Activated gamma-delta T cell treated with Interleukin-2 at 50 U/mL for 16 hours (primary cell): ENCODE data around the gene PIK3R1.

Source experiments
- DNase-seq: peaks from one replicate; pipeline ENCODE4 v3.0.0-alpha.2; 2020

PIK3R1 gene

DNA sequence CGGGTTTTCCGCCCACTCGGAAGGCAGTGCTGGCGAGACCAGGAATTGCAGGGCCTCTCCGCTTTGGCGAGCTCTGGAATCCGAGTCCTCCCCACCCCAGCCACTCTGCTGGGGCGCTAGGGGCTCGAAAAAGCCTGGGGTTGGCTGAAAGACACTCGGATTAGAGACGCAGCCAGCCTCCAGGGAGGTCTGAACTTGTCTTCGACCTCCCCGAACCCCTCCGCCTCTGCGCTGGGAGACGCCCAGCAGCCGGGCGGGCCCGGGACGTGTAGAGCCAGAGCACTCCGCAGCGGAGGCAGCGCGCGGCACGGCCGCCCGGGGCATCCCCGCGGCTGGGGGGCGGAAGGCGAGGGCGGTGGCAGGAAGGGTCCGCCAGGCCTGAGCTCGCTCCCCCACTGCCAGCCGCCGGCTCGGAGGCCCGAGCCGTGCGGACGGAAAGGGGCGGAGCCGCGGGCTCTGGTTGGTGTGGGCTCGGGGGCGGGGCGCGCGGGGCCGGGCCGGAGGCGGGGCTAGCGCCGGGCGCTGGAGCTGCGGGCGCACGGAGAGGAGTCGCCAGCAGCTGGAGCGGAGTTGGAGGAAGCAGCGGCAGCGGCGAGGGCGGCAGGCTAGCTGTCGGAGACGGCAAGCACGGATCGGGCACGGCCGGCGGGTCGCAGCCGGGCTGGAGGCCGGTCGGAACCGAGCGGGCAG is at the start of gene PIK3R1:
TSS of gene PIK3R1 (plus strand) at position 549 of the 690 bp plus-strand sequence. CDS start 10,920 bp downstream, outside the sequence.
- DNase-seq = peak; percentile 88

GRCh38 chr5:68167195-68167651 is 48.3 kb upstream of the PIK3R1 start:
- no peak for DNase-seq

DNA sequence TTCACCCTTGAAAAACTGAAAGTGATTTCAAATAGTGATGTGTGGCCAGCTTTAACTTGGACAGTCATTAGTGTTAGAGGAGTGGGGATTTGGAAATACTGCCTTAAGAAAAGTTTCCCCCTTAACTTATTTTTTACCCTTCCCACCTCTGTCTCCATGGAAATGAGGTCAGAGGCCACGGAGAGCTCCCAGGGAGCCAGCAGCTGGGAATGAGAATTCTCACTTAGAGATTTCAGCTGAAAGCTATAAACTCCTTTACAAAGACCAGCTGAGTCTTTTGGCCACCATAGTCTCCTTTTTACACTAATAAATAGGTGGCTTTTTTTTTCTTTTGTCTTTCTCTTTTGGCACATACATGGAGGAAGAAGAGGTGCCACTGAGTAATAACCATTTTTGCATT is 45.7 kb upstream of the PIK3R1 start:
- no peak for DNase-seq

DNA sequence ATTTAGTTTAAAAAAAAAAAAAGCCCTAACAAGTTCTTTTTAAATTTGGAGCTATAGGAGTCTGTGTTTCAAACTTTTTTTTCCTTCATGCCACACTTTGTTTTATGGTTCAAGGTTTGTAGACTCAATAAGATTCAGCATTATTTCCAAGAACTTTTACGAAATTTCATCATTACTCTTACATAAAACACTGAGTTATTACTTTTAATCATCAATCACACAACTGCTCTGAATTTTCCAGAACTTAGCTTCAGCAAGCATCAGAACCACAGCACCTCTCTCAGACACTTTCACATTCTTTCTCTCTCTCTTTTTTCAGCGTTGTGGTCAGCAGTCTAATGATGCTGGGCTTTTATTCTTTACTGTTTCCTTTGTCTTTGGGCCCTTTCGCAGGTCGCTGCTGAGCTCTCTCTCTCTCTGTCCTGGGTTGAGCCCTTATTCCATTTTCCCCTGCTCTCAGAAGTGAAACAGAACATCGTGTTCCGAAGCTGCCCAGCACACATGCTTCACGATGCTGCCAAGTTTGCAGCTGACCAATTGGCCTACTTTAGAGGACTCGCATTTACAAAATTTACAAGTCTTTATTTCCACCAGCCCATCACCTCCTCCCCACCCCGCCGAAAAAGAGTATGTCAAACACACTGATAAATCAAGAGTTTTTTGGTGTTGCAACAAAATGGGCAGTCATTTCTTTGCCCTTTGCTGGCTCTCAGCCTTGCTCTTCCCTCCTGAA is 44.6 kb upstream of the PIK3R1 start:
- DNase-seq = no peak

GRCh38 chr5:68172314-68172713 is 43.2 kb upstream of the PIK3R1 start:
- DNase-seq = no peak

DNA sequence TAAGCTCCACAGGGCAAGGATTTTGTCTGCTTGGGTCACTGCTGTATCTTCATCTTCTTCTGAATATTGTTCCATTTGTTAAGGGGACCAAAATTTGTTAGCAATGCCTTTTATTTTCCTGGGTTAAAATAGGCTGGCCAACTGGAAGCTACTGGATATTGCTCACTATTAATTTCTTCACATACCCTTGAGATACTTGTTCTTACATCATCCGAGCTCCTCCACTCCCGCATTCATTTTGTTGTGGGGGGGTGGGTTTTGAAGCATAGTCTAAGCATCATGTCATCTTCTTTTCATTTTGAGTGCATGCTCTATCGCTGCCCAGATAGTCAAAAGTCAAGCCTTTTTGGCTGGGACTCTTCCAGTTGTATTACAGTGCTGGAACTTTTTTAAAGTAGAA is 42.5 kb upstream of the PIK3R1 start:
- DNase-seq = no peak

DNA sequence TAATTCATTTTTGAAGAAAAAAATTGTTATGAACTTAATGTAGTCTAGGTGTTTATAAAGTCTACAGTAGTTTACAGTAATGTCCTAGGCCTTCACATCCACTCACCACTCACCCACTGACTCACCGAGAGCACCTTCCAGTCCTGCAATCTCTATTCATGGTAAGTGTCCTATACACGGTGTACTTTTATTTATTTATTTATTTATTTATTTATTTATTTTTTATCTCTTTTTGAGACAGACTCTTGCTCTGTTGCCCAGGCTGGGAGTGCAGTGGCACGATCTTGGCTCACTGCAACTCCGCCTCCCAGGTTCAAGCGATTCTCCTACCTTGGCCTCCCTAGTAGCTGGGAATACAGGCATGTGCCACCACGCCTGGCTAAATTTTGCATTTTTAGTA is 39.3 kb upstream of the PIK3R1 start:
- no peak for DNase-seq

DNA sequence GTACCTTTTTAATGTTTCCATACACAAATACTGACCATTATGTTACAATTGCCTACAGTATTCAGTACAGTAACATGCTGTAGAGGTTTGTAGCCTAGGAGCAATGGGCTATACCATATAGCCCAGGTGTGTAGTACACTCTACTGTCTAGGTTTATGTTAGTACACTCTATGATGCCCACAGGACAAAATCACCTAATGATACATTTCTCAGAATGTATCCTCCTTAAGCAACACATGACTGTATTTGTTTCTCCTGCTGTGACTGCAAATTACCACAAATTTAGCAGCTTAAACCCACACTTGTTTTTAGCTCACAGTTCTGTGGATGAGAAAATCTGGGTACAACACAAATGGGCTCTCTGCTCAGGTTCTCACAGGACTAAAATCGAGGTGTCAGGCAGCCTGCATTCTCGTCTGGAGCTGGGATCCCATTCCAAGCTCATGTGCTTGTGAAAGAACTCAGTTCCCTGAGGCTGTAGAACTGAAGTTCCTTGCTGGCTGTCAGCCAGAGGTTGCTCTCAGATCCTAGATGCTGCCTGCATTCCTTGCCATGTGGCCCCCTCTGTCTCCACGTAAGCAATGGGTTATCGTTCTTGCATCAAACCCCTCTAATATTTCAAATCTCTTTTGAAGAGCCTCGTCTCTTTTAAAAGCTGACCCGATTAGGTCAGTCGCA is 38.6 kb upstream of the PIK3R1 start:
- no peak for DNase-seq

DNA sequence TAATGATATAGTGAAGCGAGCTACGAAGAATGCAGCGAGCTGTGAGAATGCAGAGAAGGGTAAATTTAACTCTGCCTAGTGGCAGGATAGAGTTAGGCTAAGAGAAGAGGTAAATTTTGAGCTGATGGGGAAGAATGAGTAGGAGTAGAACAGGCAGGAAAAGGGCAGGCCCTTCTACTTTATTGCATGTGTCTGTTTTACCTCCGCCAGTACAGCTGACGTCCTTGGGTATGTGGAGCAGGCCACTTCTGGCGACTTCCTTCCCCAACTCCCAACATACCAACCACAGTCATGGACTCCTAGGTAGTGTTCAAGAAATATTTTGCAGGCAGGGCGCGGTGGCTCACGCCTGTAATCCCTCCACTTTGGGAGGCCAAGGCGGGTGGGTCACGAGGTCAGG is 37.9 kb upstream of the PIK3R1 start:
- no peak for DNase-seq

DNA sequence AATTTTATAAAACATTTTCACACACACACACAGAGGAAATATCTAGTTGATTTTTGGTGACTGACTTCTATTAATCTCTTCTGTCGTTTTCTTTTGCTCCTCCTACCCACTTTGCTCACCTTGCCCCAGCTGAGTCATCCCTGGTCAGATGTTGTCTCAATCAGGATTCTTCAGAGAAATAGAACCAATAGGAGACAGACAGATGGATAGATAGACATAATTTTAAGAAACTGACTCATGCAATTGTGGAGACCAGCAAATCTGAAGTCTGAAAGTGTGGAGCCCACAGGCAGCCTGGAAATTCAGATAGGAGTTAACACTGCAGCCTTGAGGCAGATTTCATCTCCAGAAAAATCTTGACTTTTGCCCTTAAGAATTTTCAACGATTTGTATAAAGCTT is 37.0 kb upstream of the PIK3R1 start:
- DNase-seq = no peak

GRCh38 chr5:68180121-68181038 is 35.2 kb upstream of the PIK3R1 start:
- no peak for DNase-seq

GRCh38 chr5:68181039-68181599 is 34.4 kb upstream of the PIK3R1 start:
- DNase-seq = no peak

GRCh38 chr5:68182094-68182493 is 33.5 kb upstream of the PIK3R1 start:
- DNase-seq = no peak

GRCh38 chr5:68182534-68182933 is 33.0 kb upstream of the PIK3R1 start:
- no peak for DNase-seq

DNA sequence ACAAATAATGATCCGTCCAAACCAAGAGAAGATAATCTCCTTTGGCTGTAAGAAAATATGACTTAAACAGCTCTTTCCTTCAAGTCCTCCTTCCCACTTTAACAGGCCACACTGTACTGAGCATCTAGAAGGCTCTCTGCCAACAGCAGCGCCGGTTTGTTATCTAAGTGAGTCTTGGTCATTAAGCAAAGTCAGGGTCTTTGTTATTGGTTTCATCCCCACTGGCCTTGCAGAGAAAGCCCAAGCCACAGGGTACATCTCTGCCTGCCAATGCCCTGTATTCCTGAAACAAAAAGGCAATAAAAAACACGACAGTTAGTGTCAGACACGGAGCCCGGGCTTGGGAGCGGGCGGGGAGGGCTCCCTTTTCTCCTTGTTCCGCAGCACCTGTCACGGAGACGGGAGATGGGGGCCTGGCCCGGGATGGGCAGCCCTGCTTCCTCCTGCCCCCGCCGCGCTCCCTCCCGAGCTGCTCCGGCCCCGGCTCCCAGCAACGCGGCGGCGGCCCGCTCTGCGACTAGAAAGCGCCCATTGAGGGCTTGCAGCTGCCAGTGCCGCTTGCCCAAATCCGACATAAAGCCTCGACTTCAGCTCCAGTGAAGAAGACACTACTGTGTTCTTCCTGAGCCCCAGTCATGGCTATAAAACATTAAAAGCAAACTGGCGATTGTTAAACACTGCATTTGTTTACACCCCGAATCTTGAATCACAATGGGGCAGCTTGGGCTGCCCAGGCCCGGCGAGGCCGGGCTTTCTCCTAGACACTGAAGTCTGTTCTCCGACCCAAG is 28.1 kb upstream of the PIK3R1 start:
- no peak for DNase-seq

DNA sequence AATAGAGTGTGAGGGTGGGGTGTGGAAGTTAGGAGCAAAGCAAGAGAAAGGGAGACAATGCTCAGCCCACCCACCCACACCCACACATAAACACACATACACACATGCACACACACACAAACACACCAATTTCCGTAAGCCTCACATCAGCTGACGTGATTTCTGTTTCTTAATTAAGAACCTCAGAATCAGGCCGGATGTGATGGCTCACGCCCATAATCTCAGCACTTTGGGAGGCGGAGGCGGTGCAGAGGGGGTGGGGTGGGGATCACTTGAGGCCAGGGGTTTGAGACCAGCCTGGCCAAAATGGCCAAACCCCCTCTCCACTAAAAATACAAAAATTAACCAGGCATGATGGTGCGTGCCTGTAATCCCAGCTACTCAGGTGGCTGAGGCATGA is 26.4 kb upstream of the PIK3R1 start:
- no peak for DNase-seq

- DNase-seq = no peak
Measured at GRCh38 chr5:68189613-68190012, 25.9 kb upstream of the PIK3R1 start.

DNA sequence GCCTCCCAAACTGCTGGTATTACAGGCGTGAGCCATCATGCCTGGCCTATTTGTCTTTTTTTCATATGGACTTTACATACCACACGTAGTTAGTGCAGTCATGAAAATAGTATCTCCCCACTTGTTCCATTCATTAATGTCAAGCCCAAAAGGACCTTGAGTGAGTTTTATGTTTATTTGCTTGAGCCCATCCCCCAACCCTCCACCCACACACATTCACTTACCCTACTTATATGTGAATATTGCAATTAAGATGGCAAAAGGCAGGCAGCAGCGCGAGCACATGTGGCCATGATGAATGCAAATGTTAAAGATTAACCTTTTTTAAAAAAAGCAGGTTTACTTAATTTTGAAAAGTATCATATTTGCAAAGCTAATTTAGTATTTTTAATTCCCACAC is 24.9 kb upstream of the PIK3R1 start:
- no peak for DNase-seq

GRCh38 chr5:68191083-68191791 is 24.3 kb upstream of the PIK3R1 start:
- no peak for DNase-seq

GRCh38 chr5:68192679-68193060 is 22.9 kb upstream of the PIK3R1 start:
- DNase-seq = no peak

DNA sequence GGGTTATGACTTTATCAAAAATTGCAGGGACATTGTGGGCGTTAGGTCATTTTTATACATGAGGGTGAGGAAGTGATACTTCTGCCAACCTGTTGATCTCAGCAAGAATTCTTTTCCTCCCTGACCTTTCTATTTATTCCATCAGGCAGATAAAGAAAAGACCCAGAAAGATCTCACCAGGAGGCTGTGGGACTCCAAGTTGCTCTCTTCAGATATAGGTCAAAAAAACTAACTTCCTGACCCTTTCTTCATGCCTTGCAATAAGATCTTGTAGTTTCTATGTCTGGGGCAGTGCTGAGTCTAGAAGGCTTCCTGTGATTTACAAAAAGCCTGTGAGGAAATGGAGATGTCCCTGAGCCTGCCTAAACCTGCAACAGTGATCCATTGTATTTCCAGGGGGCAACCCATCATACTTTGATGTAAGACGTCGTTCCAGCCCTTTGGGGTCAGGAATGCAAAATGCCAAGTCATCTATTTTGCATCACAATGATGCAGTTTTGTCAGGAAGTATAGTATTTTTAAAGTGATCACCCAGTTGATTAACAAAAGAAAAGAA is 22.0 kb upstream of the PIK3R1 start:
- no peak for DNase-seq
